GM12892 (cell line): ENCODE measurements around the gene OGDH.

Source experiments
- POLR2A ChIP-seq: IDR thresholded peaks from 2 replicates; pipeline ENCODE4 v1.6.1; 2011; ENCODE audit warnings: low read depth, low read length, control low read depth
- POLR2AphosphoS5 ChIP-seq: IDR thresholded peaks from 2 replicates; pipeline ENCODE4 v1.6.1; 2011; ENCODE audit warnings: low read depth, low read length, control low read depth
- TAF1 ChIP-seq: IDR thresholded peaks from 2 replicates; pipeline ENCODE4 v1.6.1; 2011; ENCODE audit warnings: low read depth, mild to moderate bottlenecking, control low read depth, low read length, borderline replicate concordance

- no peak for TF ChIP-seq POLR2A
- no peak for TF ChIP-seq POLR2AphosphoS5
- no peak for TF ChIP-seq TAF1
These were observed 64.6 kb downstream of the OGDH start for GRCh38 chr7:44671069-44671468.
